Measurements from ENCODE around the gene ELF2.
"Not testable (repeated sequence)": the region's sequence is repeated elsewhere in the genome, so short reads cannot be mapped to it uniquely, and the experiment has no call there.

Gene ELF2

DNA sequence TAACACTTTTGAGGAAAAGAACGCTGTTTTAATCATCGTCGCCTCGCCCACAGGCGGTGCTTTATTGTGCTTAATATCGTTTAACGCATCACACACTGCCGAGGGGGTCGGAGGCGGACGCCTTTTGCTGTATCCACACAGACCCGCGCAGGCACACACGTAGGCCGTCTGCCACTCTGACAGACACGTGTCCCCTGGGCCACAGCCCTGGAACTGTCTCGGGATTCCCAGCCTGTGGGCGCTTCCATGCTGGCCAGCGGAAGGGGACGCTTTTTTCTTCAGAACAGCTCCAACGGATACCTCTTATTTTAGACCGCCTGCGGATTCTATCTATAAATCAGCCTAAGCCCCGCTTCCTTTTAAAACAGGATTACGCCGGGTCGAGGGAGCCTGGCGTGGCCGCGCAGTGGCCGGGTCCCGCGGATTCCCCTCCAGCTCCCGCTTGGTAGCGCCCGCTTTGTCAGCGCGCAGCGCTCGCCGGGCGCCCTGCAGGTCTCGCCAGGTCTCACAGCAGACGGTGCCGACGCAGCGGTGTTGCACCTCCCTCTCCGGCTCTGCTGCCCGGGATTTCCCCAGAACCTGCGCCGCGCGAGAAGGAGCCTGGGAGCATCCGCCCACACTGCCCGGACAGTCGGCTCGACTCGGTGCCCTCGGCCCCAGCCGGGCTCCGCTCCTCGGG lies 161.6 kb downstream of the ELF2 start, which contains the start of gene NOCT:
Gene NOCT, plus strand, starts transcription at position 513 of the 679 bp plus-strand sequence. CDS start 201 bp downstream, outside the sequence.
- DNase-seq: peak; percentile 92

DNA sequence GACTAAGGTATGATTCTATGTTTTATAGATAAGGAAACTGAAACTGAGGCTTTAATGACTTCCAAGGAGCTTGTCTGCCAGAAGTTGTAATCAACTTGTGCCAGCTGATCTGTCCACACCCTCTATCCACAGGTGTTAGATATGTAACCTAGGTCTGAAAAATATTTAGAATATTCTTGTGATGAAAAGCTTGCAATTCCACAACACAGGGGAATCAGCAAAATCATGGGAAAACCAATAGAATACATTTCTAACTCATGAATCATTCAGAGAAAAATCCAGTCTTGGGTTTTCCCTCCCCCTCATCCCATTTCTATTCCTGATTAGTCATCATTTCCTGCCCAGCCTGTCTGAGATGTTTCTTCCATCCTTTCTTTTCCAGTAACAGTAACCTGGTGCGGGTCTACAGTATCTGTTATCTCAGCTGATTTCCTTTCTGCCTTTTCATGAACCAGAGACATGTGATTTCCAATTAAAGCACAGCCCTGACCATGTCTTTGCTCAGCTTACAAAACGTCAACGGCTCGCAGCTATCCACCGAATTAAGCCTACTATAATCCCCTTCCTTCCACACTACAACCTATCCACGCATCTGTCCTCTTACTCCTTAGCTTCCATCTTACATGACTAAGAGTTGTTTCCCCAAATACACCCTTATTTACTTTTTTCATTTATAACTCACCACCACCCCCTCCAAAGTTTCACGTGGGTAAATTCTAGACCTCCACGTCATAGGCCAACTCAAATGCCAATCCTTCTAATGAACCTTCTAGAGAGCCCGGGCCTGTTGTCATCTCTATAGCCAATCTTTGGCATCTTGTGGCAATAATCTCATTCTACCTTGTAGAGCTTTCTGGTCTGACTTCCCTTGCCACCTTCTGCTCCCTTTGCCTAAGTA lies 162.4 kb downstream of the ELF2 start:
- DNase-seq: peak; percentile 96

GRCh38 chr4:139011225-139011950 lies 165.6 kb downstream of the ELF2 start:
- no peak for DNase-seq

GRCh38 chr4:139009702-139010101 lies 167.3 kb downstream of the ELF2 start:
- DNase-seq: no peak

DNA sequence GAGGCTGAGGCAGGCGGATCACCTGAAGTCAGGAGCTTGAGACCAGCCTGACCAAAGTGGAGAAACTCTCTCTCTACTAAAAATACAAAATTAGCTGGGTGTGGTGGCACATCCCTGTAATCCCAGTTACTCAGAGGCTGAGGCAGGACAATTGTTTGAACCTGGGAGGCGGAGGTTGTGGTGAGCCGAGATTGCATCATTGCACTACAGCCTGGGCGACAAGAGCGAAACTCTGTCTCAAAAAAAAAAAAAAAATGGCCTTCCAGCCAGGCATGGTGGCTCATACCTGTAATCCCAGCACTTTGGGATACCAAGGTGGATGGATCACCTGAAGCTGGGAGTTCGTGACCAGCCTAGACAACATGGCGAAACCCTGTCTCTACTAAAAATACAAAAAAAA lies 168.7 kb downstream of the ELF2 start:
- not testable (repeated sequence) for DNase-seq

GRCh38 chr4:139007640-139008039 lies 169.4 kb downstream of the ELF2 start:
- no peak for DNase-seq

Data from fibroblast of skin of right quadriceps (primary cell).